HG02870 (cell line): Measurements from ENCODE around the gene DNMT3A.
A peak's percentile ranks its signal among the peaks of the same experiment; 100 is the strongest.

Experiments used
- ATAC-seq: cut with Tn5 transposase; IDR thresholded peaks from one replicate; pipeline ENCODE4 v1.9.1; 2021; ENCODE audit warnings: mild to moderate bottlenecking, moderate library complexity; ENCODE audit not compliant: unreplicated experiment

DNMT3A gene

DNA sequence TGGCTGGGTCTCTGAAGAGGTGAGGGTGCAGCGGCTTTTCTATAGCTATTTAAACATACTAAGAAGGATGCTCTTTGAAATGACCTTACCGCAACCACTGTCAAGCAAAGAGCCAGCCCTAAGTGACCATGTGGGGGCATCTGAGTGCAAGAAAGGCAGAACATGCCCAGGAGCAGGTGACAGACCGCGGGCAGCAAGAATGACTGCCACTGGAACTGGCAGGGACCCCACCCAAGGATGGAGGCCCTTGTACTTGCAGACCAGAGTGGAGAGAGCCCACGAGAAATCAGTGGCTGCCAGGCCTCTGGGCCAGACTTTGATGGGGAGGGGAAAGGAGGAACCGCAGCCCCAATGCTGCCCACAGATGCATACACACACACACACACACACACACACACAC lies 33.1 kb downstream of the DNMT3A start:
- no peak for ATAC-seq

DNA sequence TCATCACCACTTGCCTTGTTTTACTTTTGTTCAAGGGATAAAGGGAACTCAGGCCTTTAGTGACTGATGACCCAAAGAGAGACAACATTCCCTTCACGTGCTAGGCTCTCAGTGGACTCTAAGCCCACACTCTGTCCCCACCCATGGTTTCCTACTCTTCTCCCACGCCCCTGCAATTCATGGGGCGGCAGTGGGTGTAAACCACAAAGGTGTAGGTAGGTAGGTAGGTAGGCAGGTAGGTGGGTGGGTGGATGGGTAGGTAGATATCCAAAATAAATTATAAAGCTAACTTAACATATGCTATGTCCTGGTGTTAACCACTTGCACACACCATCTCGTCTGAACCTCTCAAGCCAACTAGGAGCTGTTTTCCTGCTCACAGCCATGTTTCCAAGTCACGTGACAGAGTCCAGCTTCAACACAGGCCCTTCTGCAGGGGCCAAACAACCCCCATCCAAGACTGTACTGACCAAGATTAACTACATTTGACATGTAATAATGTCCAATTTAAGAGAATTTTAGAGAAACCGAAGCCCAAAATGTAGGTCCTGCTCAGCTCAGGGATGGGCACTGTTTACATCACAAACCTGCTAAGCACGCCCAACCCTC lies 33.7 kb downstream of the DNMT3A start:
- ATAC-seq: no peak

DNA sequence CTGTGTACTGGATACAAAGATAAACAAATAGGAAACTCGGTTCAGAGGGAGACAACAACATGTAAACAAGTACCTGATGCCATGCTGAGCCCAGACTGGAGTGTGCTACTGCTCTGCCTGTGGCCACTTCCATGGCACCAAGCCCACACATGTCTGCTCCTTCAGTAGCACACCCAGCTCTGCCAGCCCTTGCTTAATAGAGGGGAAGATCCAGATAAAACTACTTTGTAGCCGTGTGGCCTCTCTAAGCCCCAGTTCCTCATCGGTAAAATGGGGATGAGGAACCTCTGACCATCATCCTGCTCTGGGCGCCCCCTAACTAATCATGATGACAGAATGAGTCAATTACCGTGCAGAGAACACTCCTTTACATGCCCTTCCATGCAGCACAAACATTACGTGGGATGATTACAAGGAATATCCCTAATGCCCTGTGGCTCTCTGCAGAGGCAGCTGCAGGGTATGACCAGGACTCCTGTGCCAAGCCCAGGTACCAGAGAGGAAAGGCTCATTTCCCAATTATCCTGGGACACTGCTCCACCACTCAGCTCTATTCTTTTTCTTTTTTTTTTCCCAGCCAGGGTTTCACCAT lies 34.9 kb downstream of the DNMT3A start:
- no peak for ATAC-seq

DNA sequence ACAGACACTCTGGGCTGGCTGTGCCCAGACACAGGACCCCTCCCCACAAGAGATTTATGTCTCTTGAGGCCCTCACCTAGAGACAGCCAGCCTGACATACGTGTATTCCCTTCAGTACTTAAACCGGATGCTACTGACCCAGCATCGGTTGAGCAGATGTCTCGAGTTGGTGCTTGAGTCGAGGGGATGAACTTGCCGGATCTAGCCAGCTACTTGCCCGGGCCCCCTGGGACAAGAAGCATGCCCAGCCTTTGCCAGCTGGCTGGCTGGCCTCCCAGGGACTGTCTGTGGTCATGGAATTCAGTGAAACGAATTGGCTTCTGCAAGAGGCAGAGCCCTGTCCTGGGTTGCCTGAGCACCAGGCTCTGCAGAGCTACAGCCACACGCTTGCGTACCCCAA lies 36.0 kb downstream of the DNMT3A start:
- ATAC-seq: no peak

DNA sequence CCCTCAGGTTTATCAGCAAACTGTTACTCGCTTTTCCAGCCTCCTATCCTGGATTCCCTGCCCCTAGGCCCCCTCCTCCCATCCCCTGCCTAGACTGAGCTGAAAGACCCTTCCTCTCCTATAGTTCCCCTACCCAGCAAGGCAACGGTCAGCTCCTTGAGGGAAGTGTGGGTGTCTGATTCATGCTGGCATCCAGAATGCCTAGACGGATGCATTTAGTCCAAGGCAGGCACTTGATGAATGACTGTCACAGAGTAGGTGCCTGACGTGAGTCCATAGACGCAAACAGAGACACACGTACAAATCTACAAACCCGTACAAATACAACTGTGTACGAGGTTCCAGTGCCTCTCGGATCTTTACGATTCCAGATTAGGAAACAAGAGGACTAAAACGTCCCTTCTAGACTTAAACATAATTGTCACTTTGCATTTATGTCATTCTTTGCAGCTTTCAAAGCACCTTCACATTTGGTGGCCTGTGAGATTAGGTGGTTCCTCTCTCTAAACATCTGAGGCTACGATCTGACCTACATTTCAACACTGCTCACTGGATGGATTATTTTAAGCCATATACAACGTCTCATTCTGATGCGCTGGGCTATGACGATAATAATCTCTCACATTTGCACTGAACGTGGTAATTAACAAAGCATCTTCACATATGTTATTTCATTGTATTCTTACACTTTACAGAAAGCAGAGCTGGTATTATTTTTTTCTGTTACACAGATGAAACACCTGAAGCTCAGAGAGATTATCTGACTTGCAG lies 36.7 kb downstream of the DNMT3A start:
- ATAC-seq: no peak

DNA sequence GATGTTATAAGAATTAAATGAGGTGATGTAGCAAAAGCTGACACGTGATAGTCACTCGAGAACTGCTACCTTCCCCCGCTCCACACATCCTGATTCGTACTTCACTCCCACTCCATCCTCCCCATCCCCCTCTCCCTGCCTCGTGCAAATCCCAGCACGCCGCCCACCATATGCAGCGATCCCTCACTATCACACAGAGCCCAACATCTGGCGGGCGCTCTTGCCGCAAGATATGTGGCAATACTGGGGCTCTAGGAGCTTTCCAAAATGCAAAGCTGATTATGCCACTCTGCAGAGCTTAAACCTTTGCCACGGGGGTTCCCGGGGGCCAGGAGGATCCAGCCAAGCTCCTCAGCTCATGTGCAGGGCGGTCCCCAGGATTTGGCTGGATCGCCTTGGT lies 37.4 kb downstream of the DNMT3A start:
- ATAC-seq: no peak

DNA sequence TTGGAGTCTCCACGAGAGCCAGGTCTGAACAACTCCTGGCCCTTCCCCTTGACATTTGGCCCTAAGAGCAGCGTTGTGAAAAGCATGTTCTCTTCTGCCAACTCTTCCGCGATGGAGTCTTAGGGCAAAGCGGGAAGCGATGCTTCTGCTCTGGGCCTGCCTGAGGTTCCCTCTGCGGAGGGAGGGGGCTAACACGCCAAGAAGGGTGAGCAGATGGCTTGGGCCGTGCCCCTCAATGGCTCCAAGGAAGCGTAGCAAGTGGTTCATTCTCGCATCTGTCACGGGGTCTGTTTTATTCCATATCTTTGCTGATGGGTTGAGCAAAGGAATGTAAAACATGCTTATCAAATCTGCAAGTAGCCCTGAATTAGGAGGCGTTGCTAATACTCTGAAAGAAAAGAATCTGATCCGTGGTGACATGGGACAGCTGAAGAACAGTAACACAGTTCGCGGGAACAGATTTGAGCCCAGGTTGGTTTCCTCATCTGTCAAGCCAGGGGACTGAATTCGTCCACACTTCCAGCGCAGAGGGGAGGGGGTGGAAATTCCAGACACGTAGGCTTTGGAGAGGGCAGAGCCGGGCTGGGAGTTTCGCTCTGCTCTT lies 38.0 kb downstream of the DNMT3A start:
- ATAC-seq: no peak

DNA sequence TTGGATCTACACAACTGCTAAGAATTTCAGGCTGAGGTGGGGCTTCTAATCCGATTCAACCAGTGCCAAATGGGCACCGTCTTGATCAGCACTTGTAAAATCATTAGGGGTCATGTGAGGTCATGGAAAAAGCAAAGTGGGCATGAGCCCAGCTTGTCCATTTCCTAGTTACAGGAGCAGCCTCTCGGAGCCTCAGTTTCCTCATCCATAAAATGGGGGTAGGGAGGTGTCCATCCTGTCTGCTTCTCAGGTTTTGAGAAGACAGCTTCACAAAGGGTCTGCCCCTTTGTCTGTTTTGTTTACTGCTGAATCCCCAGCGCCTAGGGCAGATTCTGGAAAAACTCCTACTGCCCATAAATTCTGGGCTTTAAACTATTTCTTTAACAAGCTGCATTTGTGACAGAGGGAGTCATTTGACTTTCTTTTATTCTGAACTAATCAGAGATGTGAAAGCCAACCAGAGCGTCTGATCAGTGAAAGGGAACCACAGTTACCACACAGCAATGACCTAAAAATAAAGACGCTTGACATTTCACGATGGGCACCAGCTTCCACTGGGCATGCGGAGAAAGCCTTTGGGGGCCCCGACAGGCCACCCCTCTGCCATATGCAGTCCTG lies 38.9 kb downstream of the DNMT3A start:
- ATAC-seq: no peak

DNA sequence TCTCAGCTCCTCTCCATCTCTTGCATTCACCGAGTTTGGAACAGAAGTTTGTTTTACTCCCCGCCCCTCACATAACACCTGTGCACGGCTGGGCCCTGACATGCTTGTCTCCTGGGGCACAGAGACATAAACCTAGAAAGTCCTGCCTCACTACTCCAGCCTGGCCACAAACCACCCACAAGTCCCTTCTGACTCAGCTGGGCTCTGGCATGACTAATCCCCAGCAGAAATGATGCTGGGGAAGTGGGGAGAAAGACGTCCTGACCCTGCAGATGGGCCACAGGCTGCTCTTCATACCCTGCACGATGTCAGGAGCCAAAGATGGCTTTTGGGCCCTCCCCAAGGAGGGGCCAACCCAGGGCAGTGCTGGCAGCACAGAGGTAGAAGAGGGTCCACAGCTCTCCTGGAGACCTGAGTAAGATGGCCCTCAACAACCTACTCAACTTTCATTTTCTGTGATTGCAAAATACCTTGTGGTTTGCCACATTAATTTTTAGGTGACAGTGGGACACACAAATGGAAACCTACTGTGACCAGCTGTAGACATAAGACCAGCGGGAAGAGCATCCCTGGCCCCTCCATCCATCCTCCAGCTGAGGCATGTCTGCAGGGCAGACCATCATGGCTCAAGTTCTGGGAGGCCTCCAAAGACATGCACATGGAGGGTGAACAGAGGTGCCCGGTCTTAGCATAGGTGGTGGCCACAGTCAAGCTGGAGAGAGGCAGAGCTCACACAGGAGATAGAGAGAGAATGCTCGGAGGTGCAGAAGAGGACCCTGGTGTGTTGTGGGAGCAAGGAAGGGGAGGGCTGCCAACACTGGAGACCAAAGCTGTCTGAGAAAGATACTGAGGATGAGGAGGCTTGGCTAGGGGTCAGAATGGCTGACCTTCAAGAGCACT lies 40.0 kb downstream of the DNMT3A start:
- peak; percentile 95 for ATAC-seq

DNA sequence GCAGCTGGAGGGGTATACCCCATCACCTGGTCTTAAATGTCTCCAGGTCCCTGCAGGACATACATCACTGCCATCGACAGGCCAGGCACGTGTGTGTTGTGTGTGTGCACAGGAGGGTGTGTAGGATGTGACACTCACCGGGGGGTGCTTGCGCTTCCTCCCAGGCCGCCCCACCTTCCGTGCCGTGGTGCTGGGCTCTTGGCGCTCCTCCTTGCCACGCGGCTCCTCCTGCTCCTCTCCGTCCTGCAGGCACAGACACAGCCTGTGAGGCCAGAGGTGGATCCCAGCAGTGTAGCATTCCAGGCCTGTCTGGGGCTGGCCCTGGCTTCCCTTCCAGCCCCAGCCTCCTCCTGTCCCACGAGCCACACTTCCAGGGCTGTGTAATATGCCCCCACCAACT lies 41.7 kb downstream of the DNMT3A start:
- no peak for ATAC-seq

DNA sequence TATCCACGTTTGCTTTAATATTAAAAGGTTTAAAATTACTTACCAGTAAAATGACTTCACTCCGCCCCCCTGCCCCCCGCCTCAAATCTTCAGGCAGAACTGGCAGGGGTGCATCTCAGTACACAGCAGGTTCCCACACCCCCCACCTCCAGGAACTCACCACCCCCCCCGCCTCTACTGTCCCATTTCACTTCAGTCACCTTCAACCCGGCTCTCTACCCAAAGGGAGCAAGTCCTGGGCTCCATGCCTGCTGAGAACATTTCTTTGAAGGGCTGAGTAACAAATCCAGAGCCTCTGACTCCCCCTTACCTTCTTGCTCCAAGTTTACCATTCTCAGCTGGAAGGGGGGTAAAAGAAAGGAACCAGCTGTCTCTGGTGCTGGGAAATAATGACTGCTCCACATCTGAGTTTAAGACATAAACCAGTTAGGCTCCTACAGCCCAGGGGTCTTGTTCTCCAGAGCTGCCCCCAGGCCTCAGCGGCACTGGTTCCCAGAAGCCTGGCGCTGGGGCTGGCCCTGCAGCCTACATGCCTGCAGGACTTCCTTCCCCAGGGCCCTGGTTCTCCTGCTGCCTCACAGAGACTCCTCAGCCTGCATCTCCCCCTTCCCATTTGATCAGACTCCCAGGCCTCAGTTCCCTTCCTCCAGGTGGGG lies 42.8 kb downstream of the DNMT3A start:
- no peak for ATAC-seq

DNA sequence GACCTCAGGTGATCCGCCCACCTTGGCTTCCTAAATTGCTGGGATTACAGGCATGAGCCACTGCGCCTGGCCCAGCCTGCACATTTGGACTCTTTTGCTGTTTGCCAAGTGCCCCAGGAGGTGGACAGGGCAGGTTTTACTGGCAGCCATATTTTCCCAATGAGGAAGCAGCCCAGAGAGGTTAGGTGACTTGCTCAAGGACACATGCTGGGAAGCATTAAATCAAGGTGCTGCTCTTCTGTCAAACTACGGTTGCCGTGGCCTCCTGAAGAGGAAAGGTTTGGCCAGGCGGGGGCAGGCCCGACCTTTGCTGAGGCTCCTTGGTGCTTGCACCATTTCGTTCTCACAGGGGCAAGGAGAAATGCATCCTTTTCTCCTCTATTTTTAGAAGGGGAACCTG lies 44.0 kb downstream of the DNMT3A start:
- ATAC-seq: no peak

DNA sequence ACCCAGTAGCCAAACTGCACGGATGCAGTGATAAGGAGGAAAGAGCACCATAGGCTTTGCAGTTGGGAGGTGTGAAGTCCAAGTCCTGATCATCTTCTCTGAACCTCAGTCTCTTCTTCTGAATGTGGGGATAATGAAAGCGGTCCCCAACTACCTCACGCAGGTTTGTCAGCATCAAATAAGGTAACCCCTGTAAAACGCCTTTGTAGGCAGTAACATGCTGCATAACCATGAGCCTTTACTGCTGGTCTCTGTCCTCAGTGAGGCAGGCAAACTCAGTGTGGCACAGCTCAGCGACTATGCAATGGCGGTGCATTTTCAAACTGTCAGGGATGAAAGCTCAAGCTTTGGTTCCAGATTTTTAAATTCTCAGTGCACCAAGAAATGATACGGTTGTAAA lies 46.1 kb downstream of the DNMT3A start:
- ATAC-seq: no peak

DNA sequence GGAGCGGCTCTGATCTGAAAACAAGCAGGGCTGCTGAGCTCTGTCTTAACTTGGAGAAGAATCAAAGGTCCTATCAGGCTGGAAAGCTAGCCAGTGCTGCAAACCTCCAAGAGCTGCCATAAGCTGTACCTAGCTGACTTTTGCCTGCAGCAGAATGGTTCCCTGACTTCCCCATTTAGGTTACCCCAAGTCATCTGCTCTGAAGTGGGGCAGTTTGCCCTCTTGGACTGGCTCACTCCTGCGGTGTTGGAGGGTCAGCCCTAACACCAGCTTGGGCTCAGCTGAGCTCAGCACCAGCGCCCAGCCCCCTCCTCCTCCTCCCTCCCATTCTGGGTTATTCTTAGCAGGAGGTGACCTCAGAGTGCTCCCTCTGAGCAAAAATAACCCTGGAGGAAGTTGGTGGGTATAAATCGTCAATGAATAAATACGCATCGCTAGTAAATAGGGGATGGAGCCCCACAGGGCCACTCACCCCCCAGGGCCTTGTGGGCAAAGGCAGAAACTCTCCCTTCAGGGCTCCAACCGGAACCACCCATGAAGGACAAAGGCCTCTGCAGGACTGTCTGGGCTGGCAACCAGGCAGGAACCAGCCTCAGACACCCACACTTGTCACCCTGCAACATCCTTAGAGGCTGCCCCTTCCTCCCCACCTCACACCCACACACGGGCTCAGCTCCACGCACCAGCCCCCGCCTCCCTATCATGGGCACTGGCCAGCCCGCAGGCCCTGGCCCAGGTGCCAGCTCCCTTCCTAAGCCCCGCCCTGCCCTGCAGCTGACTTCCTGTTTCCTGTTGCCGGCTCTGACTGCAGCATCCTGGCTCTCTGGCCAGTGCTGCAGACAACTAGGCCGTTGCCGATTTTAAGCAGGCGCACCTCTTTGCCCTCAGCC lies 46.9 kb downstream of the DNMT3A start:
- peak; percentile 85 for ATAC-seq

DNA sequence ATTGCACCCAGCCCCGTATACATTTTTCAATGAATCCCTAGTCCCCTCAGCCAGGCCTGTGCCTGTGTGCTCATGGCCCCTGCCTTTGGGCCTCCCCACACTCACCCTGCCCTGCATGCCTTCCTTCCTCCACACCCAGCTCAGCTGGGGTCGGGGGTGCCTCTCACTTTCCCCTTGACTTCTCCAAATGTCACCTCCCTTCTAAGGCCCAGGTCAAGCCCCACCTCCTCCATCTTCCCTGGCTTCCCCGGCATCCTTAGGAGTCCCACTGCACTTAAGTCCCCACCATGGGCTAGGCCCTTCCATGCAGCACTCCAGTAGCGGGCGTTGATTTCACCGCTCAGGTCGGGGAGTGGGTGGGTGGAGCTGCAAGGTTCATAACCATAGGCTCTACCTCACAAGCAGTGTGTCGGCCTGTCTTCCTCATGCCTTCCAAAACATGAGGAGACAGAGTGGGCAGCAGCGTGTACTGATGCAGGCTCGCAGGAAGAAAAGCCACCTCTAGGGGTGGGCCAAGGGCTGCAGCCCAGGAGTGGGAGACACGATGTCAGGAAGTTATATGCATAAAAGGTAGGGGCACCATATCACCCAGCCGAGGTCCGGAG lies 47.7 kb downstream of the DNMT3A start:
- peak; percentile 8 for ATAC-seq

DNA sequence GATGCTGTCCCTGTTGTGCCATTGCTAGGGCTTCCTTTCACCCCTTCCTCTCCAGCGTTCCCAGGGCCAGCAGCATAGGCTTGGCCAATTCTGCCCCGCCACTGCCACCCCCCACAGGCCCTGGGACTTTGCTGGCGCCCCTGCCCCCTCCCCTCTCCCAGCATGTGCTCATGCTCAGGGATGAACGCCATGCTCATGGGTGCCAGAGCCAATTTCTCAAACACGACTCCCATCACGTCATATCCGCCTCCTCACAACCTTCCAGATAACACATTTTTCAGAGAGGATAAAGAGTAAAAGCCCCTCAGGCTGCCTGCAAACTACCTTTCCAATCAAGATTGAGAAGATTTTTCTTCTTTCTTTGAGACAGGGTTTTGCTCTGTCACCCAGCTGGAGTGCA lies 48.6 kb downstream of the DNMT3A start:
- ATAC-seq: no peak

DNA sequence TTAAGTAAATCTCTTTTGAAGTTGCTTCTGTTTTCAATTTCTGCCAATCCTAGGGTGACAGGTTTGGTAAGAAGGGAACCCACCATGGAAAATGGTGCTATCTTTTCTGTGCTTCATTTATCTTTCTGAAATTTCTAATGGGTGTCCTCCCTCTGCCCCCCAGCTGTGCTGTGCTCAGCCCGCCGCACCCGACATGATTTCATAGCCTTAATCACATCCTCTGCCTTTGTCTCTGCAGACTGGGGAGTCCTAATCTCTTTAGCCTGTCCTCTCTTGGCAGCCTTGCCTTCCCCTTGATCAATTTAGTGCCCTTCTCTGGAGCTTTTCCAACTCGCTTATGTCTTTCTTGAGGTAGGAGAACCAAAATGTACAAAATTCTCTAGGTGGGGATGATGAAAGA lies 49.3 kb downstream of the DNMT3A start:
- ATAC-seq: no peak

DNA sequence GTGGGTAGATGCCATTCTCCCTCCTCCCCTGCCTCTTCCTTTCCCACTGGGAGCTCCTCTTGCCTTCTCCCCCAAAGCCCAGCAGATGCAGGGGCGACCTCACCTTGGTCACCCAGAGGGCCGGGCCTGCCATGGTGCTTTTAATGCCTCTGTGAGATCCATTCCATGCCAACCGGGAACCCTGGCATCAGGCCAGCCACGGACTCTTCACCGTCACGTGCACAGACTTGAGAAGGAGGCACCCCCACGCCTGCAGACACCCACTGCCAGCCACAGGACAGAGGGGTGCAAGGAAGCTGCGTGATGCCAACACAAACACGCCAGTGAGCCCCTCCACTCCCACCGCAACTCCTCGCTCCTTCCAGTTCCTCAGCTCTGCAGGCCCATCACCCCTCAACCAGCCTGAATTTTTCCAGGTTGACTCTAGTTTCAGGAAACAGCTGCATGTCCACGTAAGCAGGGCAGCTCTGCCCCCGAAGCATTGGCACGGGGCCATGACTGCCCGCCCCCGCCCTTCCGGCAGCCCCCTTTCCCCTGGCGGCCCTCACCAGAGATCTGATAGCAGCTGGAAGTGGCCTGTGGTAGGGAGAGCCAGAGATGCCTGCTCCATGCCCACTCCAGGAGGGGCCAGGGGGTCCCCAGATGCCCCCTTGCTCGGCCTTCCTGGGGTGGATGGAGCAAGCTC lies 50.8 kb downstream of the DNMT3A start:
- no peak for ATAC-seq
